GM08714 (cell line): ENCODE measurements around the gene NOSTRIN.
"Not testable (repeated sequence)": the region's sequence is repeated elsewhere in the genome, so short reads cannot be mapped to it uniquely, and the experiment has no call there.

Source experiments
- H3K4me3 ChIP-seq: fragments of 200-500 bp; sonication (Bioruptor generic); 2 replicates; pipeline ENCODE4 v1.5.1; 2014; ENCODE audit warnings: mild to moderate bottlenecking, low read length, inconsistent platforms
- ZNF274 ChIP-seq: IDR thresholded peaks from 2 replicates; pipeline ENCODE4 v1.6.1; 2012; ENCODE audit warnings: mild to moderate bottlenecking, low read depth, low read length

Gene NOSTRIN

DNA sequence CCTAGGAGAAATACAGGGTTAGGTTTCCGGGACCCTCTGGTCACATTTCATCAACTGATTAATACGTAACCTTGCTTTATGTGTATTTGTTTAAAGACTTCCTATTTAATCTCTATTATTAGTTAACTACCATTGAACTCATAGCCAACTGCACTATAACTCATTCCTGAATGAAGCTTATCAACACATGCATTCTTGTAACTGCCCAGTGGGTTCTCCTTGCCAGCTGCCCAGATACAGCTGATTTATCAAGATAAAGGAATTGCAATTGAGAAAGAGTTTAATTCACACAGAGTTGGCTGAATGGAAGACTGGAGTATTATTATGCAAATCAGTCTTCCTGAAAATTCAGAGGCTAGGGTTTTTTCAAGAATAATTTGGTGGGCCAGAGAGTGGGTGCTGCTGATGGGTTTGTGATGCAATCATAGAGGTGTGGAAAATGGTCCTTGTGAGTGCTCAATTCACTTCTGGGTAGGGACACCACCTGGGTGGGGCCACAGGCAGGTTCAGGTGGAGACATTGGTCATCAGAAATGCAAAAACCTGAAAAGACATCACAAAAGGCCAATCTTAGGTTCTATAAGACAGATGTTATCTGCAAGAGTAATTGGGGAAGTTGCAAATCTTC is 21.1 kb upstream of the NOSTRIN start:
- no peak for TF ChIP-seq ZNF274

DNA sequence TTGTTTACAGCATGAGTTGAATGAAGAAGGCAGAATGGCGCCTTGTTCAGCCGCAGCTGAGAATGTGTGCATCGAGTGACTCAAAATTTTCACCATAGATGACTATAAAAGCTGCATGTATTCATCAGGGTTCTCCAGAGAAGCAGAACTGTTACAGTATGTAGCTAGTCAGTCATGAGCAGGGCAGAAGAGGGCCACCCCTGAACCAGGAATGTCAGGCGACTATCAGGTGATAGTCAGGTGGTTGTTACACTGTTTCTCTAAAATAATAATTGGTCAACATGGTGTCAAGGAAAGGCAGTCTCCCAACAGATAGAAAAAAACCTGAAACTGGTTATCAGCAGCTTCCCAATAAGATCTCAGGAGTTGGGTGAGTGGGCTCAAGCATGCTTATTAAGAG is 20.2 kb upstream of the NOSTRIN start:
- H3K4me3 ChIP-seq, result no peak overlapping the region
- no peak for TF ChIP-seq ZNF274

More for the DNA sequence above, 21.1 kb upstream of the NOSTRIN start:
- no peak overlapping the region for H3K4me3 ChIP-seq

DNA sequence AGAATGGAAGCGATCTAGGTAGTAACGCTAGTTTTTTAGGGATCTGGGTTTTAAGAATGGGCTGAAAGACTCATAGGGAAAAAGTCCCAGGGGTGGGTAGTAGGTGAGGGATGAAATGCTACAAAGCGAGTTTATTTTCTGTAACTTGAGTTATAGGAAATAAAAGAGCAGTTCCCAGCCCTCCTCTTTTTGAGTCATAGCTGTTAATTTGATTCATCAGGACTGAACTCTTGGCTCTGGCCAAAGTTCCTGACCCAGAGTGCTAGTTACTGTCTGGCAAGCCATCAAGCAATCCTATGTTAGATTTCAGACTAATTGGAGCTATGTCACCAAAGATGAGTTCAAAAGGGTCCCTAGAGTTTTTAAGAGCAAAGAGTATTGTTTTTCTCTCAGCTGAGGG is 17.4 kb upstream of the NOSTRIN start:
- TF ChIP-seq ZNF274, result no peak
- no peak overlapping the region for H3K4me3 ChIP-seq

DNA sequence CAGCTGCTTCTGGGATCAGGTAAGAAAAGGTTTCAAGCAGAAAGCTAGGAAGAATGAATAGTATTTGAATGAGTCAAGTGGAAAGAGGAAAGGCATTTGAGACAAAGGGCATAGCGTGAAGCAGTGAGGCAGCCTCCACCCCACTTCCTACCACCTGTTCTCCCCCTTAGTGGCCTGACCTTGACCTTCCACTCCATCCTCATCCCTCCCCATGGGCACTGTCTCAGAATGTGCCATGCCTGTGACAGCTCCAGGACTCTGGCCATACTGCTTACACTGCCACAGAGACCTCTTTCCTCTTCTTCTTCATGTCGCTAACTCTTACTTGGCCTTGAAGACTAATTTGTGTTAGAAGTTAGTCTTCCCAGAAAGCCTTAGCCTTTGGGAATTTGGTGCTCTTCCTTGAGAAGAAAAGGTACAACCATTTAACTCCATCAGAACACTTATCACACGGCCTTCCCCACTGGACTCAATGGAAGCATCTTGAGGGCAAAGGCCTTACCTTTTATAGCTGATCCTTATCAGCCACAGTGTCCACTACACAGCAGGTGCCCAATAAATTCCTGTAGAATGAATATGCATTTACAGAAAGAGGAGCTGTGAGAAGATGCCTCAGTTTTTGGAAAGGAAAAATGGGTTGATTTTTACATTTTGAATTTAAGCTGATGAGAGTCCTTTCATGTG is 15.2 kb upstream of the NOSTRIN start:
- TF ChIP-seq ZNF274, result no peak
- H3K4me3 ChIP-seq, result no peak overlapping the region

DNA sequence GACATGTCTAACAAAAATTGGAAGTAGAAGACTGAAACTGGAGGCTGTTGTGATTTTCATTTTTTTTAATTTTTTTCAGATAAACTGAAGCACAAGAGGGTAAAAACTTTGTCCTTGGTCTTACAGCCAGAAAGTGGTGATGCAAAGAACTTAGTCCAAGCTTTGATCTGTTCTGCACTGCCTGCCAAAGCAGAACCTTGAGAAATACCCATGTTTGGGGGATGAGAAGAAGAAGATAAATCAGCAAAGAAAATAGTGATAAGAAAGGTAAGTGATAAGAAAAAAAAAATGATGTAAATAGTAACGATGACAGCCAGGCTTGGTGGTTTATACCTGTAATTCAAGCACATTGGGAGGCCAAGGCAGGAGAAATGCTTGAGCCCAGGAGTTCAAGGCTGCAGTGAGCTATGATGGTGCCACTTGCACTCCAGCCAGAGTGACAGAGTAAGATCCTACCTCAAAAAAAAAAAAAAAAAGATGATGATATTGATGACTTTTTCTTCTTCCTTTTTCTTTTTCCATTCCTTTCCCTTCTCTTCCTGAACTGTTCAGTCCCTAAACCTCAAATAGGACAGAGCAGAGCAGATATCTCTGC is 14.6 kb upstream of the NOSTRIN start:
- H3K4me3 ChIP-seq, result no peak overlapping the region
- no peak for TF ChIP-seq ZNF274

DNA sequence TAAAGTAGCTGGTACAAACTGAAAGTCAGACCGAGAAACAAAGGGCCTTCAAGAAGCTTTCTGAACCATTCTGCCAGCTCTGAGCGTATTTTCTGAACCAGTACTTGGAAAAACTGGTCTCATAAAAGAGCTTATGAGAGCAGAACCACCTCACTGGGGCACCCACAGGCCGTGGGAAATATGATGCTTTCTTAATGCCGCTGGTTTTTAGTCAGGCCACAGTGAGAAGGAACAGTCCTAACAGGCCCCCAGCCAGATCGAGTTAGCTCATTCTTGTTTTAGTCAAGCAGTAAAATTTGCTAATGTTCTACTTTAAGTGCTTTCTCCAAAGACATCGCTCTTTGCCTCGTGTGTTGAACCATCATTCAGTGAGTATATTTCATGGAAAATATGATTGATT is 12.7 kb upstream of the NOSTRIN start:
- TF ChIP-seq ZNF274, result no peak

DNA sequence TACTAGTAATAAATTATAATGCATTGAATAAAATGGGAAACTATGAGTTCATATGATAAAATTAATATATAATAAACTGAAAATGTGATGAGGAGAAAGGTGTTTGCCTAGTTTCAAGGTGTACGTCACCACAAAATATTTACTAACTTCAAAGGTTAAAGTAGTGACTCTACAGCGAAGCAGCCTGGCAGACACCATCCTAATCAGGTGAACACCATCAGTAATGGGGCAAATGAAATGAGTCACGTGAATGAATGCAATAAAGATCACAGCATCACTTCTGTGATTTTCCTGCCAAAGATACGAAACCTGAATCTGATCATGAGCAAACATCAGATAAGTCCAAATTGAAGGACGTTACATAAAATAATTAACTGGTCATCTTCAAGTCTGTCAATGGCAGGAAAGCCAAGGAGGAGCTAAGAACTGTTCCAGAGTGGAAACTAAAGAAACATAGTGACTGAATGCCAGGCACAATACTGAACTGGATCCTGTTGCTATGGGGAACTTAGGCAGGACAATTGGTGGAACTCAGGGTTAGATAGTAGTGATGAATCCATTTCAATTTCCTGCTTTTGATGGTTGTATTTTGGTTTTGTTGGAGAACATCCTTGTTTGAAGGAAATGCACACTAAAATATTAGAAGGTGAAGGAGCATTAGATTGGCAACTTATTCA is 12.1 kb upstream of the NOSTRIN start:
- no peak for TF ChIP-seq ZNF274

More for the DNA sequence above, 12.7 kb upstream of the NOSTRIN start:
- no peak overlapping the region for H3K4me3 ChIP-seq

DNA sequence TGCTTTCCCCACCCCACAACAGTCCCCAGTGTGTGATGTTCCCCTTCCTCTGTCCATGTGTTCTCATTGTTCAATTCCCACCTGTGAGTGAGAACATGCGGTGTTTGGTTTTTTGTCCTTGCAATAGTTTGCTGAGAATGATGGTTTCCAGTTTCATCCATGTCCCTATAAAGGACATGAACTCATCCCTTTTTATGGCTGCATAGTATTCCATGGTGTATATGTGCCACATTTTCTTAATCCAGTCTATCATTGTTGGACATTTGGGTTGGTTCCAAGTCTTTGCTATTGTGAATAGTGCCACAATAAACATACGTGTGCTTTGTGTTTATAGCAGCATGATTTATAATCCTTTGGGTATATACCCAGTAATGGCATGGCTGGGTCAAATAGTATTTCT is 11.3 kb upstream of the NOSTRIN start:
- H3K4me3 ChIP-seq, result not testable (repeated sequence)

More for the DNA sequence above, 12.1 kb upstream of the NOSTRIN start:
- H3K4me3 ChIP-seq, result no peak overlapping the region

DNA sequence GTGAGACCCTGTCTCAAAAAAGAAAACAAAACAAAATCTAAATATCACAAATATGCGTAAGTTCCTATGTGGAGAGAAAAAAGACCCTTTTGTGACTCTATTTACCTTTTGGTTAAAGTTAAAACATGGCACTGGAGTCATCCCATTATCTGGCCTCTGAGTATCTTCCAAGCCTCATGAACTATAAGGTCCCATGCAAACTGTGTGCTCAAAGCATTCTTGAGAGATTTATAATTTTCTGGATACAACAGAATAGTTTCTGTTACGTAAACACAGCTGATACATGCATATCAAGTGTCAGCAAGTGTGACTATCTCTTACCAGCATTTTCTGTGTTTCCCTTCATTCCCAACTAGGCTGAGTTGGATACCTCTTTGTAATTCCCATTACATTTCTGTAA is 8.8 kb upstream of the NOSTRIN start:
- H3K4me3 ChIP-seq, result no peak overlapping the region
- no peak for TF ChIP-seq ZNF274

DNA sequence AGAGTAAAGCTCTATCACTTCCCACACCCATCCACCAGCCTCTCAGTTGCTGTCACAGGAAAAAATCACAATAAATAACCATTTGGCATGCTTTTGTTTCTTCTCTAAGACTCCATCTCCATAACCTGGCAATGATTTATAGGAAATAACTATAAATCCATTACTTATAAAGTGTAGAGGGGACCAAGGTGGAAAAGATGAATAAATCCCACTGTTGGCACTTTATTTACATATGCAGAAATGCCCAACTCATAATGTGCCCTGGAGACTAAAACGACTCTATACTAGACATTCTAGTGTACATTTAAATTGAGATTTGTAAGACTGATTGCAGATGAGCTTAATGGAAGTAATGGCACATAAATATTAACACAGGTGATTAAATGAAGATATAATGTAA is 7.5 kb upstream of the NOSTRIN start:
- no peak for TF ChIP-seq ZNF274
- no peak overlapping the region for H3K4me3 ChIP-seq

DNA sequence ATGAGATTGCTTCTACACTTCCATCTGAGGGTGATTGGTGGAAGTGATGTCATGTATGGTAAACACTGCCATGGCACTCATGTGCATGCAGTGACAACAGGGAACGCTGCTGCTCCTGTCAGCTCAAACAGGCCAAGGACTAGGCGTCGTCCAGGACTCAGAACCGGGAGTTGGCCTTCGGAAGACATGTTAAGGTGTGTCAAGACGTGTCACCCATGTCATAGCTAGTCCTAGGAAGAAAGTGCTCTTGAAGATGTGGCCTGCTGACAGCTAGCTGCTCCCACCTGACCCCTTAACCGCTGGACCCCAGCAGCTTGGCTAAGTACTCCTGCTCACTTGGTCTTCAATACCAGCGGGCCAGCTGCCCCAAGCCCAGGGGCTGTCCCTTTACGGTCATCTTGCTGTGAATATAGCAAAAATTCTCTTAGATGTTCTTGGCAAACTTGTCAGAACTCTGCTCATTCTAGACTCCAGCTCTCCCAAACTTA is 6.3 kb upstream of the NOSTRIN start:
- no peak overlapping the region for H3K4me3 ChIP-seq
- no peak for TF ChIP-seq ZNF274

DNA sequence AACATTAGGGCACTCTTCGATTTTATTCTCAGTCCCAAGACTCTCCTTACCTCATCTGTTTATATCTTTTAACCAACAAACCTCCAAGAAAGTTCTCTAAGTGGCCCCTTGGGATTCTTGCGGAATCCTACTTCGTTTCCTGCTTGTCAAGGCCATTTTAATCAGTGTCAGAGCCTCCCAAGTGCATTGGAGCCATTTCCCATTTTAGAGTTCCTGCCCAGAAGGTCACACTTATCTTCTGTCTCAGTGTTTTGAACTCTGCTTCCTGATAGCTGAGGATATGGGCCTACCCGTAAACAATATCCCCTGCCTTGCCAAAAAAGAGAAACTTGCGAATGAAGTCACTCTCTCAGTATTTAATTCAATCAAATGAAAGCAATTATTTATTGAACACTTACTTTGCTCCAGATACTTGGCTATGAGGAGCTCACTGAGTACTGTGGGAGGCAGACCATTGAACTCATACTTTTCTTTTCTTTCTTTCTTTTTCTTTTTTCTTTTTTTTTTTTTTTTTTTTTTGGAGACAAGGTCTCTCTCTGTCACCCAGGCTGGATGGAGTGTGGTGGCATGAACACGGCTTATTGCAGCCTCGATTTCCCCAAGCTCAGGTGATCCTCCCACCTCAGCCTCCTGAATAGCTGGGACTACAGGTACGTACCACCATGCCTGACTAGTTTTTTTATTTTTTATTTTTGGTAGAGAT is 5.7 kb upstream of the NOSTRIN start:
- H3K4me3 ChIP-seq, result no peak overlapping the region
- no peak for TF ChIP-seq ZNF274

DNA sequence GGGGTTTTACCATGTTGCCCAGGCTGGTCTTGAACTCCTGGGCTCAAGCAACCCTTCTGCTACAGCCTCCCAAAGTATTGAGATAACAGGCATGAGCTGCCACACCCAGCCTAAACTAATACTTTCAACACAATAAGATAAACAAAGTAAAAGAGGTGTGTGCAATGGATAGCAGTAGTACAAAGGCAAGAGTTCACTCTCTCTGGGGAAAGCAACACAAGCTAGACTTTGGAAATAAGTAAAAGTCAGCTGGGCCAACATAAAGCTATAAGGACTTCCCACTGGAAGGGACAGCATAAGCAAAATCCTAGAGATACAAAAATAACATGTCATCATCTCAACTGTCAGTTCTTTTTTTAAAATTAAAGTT is 5.2 kb upstream of the NOSTRIN start:
- H3K4me3 ChIP-seq, result no peak overlapping the region
- no peak for TF ChIP-seq ZNF274
